OCI-M2 (cell line): ENCODE measurements around the gene GBP3.
"Not testable (repeated sequence)": the region's sequence is repeated elsewhere in the genome, so short reads cannot be mapped to it uniquely, and the experiment has no call there.

ENCODE experiments used
- DNase-seq: peaks from one replicate; lab custom pipeline; 2025; ENCODE audit not compliant: unreplicated experiment; lab: John Stamatoyannopoulos, UW

The GBP3 gene

DNA sequence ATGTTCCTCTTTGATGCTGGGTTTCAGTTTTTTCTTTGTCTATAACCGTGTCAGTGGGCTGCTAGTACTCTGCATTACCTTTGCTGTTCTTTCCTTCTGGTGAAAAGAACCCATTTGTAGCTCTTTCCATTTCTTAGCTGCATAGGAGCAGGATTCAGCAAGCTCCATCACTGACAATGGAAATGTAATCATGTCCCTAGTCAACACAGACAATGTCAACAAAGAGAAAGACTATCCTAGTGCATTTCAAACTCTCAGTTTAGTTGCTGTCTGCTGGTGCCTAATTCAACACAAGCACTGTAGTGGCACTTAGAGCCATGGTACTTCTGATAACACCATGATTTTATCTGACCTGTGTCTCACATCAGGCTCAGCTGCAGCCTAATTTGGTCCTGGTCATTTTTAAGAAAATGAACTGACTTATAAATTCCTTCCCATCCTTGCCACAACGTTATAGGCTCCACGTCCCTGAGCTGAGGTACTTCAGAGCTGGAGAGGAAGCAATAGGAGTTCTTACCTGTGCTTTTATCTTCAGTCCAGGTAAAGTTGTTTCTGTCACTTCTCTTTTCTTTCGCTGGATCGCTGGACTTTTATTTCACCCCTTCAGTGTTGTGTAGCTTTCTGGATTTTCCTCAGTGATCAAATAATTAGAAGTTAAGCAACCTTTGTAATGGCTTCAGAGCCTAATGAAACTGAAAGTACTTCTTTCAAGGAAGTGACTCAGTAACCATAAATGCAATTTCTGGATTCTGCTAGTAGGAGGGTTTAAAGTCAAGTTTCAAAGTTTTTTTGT is at the start of gene GBP3:
Gene GBP3, minus strand, starts transcription at position 700 of the 793 bp plus-strand sequence. CDS start 2,145 bp downstream, outside the sequence.
- DNase-seq, result no peak

GRCh38 chr1:89070509-89070908 is 47.8 kb upstream of the GBP3 start:
- no peak for DNase-seq

DNA sequence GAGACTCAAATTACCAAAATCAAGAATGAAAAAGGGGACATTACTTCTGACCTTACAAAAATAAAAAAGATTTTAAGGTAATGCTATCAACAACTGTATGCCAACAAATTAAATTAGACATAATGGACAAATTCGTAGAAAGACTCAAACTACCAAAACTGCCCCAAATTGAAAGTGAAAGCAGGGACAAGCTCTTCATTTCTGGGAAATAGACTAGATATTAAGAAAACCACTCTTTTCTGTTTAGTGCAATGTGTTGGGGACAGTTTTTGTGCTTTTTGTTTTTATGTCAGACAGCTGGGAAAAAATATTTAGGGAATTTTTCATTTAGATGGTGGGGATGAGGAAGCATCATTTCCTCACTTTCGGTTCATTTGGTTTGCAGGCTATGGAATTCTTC is 47.3 kb upstream of the GBP3 start:
- DNase-seq, result no peak

GRCh38 chr1:89068291-89068690 is 45.6 kb upstream of the GBP3 start:
- DNase-seq, result no peak

GRCh38 chr1:89065079-89065868 is 42.6 kb upstream of the GBP3 start, which contains the start of gene GBP1:
GBP1 (minus strand) TSS chr1:89065208; CDS start chr1:89063234, 1,974 bp downstream.
- DNase-seq, result no peak

GRCh38 chr1:89064632-89065031 is 42.0 kb upstream of the GBP3 start:
- no peak for DNase-seq

- DNase-seq, result no peak
These were observed 40.4 kb upstream of the GBP3 start for GRCh38 chr1:89063094-89063493.

DNA sequence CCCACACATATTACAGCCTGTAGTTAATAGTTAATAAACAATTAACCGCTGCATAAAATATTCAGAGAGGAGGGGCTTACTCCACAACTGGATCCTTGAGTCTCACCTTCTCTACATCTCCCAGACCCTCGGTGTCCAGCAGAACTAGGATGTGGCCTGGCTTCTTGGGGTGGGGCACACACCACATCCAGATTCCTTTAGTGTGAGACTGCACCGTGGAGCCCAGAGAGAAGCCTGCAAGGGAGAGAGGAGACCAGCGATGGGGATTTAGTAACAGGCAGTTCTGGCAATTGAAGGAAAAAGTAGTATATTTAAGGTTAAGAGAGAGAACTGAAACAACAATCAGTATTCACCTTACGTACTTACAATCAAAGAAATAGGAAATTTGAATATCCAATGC is 37.4 kb upstream of the GBP3 start:
- no peak for DNase-seq

DNA sequence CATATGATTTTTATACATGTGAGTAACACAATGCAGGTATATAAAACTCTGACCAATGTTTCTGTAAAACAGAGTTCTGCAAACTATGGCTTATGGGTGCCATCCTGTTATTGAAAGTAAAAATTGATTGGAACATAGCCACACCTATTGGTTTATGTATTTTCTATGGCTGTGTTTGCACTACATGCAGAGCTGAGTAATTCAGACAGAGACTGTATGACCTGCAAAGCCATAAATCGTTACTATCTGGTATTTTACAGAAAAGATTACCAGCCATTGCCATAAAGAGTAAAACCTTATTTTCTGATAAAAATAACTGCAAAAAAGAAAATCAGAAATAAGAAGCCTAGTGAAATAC is 29.3 kb upstream of the GBP3 start:
- no peak for DNase-seq

- DNase-seq, result no peak
These were observed 28.8 kb upstream of the GBP3 start for GRCh38 chr1:89051300-89051954.

- DNase-seq, result no peak
These were observed 28.0 kb upstream of the GBP3 start for GRCh38 chr1:89050649-89051033.

- DNase-seq, result not testable (repeated sequence)
These were observed 27.4 kb upstream of the GBP3 start for GRCh38 chr1:89049901-89050648.

GRCh38 chr1:89049187-89049586 is 26.5 kb upstream of the GBP3 start:
- not testable (repeated sequence) for DNase-seq

- DNase-seq, result no peak
These were observed 25.1 kb upstream of the GBP3 start for GRCh38 chr1:89047734-89048133.

DNA sequence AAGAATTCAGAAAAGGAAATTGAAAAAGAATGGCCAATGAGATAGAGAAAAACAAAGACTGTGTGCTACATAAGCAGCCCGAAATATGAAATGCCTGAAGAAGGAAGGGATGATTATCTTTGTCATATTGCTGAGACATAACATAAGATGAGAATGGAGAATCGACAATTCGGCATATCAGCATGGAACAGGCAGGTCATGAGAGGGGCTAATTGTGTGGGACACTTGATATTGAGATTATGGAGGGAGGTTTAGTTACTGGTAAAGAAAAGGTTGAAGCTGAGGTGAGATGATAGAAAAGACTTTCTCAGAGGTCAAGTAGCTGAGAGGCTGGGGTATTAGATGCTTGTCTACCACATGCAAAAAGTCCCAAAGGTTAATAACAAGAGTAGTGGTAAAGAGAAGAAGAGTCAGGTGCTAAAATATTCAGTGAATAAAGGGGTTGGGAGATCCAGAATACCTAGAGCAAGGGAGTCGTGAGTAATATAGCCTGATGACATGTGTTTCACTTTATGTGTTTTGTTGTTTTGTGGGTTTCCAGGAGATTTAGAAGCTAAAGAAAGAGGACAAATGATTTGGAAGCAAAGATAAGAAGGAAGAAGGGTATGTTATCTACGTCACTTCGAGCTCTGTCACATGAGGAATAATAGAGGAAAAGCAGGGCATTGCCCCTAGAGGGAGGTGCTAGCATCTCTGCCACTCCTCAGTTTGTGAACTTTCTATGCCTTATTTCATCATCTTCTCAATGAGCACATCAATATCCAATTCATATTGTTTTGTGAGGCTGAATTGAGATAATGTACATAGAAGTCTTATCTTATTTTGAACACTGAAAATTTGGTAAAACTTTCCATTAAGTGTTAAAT is 23.9 kb upstream of the GBP3 start:
- DNase-seq, result peak; percentile 40

GRCh38 chr1:89044970-89045721 is 22.5 kb upstream of the GBP3 start:
- DNase-seq, result no peak

DNA sequence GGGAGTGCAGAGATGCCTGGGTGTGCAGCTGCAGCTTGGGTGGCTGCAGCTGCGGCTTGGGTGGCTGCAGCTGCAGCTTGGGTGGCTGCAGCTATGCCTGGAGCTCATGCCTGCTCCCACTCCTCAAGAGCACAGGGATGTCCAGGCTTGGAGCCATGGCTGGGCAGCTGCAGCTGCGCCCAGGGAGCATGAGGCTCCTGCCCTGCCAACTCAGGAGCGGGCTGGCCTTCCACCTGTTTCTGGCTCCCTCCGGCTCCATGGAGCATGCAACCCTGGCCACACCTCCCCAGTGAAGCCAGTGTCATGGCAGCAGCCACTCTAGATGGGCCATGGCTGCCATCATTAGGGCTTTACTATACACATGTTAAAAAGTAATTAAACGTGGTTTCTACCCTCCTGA is 21.3 kb upstream of the GBP3 start:
- DNase-seq, result no peak

- DNase-seq, result no peak
These were observed 19.8 kb upstream of the GBP3 start for GRCh38 chr1:89042491-89042890.

GRCh38 chr1:89041721-89042120 is 19.1 kb upstream of the GBP3 start:
- no peak for DNase-seq
